Right renal pelvis (tissue), 4 donors: ENCODE data around the gene DGKB. TPM values are rescaled to one million over a fixed set of nuclear protein-coding genes. Genes with fewer than 3 reads are reported as not detected.

Source experiments
- DNase-seq, 4 donors: peaks; one replicate each; pipeline ENCODE4 v3.0.0-alpha.2; 2013; ENCODE audit warnings: low read depth in 4 of 4, low spot score in 3 of 4, missing footprints in 1 of 4
- polyA plus RNA-seq, 4 donors: library from polyadenylated mRNA; unstranded; fragments of 120-200 nt; gene quantifications; one replicate each; pipeline ENCODE4 v1.2.1, GENCODE V29; 2013; ENCODE audit not compliant: insufficient read length in 4 of 4

Gene DGKB
- polyA plus RNA-seq = 1 to 10 TPM; 2.8 to 3.4 (median 3.1) TPM

GRCh38 chr7:14902589-14903067, at the start of gene DGKB:
DGKB (minus strand) TSS chr7:14902751.
- peak in 3 of 4 donors; percentile 18 to 37 (median 32) for DNase-seq

GRCh38 chr7:14950013-14950412, 47.5 kb upstream of the DGKB start:
- DNase-seq = no peak

DNA sequence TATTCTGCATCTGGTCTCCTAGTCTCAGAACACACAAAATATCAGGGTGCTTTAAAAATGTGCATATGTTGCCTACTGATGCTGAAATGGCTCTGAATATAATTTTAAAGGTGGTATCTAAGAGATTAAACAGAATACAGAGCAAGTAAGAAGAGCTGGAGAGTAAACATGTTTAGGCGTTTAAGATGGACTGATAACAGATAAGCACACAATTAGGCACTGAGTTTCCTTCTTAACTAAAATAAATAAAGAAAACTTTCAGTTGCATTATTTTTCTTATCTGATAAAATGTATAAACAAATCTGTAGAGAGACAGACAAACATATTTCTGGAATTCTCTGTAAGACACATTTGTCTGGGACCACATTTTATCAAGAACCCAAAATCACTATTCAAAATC, 35.6 kb upstream of the DGKB start:
- DNase-seq = no peak

DNA sequence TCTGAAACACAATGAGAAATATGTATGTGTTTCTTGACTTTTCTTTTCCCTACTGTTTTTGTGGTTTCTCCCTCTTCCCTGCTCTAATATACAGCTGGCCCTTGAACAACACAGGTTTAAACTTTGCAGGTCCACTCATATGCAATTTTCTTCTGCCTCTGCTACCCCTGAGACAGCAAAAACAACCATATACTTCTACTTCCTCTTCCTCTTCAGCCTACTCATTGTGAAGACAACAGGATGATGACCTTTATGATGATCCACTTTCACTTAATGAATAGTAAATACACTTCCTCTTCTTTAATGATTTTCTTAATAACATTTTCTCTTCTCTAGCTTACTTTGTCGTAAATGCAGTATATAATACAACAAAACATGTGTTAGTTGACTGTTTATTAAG, 35.0 kb upstream of the DGKB start:
- DNase-seq = no peak

- peak; percentile 31 to 67 (median 60) for DNase-seq
These were observed 34.0 kb upstream of the DGKB start for GRCh38 chr7:14936554-14936953.

DNA sequence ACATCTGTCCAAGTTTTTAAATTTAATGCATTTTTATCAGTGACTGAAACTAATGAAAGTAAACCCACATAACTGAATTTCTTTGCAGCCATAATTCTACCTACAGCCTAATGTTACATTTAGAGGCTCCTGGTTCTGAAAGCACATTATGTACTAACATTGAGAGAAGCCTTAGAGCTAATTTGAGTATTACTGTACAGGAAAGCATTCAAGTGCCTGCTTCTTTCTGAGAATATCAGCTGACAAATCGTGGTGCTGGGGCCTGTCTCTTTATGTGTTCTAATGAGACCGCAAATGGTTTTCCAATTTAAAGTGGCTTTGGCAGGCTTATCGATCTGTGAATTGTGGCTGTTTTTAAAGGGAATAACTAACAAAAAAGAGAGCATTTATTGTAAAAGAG, 32.3 kb upstream of the DGKB start:
- DNase-seq = no peak

DNA sequence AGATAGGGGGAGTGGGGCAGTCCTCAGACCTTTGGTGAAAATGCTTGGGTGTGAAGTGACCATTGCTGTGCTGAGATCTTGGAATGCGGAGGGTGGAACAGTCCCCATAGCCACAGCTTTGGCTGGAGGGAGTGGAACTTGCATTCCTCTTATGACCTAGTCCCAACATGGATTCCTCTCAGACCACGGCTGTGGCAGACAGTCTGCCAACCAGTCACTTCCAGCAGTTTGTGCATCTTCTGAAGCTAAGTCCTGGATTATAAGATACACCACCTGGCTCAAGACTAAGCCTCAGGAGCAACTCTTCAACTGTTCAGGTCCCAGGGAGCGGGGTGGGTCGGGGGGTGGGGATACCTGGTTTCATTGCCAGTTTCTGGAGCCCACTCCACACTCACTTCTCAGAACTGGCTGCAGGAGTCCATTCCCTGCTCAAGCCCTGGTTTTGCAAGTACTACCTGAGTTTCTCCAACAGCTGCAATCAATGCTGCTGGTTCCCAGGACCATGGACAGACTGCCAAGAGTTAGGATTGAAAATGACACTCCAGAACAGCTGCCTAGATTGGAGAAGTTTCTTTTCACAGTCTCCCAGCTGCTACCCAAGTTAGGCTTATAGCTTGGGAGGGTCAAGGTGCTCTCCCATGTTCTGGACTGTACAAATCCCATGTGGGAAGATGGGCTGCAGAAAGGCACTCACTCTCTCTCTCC, 29.1 kb upstream of the DGKB start:
- no peak for DNase-seq

DNA sequence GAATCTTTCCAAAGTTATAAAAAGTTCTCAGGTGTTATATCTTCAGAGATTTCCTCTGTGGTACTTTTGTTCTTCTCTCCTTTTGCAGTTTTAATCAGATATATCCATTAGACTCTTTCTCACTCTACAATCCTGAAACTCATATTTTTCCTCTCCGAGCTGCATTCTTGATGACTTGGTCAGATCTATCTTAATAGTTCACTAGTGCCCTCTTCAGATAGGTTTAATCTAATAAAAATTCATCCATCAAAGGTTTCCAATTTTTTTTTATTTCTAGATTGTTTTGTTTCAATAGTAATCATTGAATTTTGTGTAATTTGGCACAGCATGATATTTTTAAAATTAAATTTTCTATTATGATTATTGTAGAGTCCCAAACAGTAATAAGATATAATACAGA, 21.8 kb upstream of the DGKB start:
- no peak for DNase-seq

DNA sequence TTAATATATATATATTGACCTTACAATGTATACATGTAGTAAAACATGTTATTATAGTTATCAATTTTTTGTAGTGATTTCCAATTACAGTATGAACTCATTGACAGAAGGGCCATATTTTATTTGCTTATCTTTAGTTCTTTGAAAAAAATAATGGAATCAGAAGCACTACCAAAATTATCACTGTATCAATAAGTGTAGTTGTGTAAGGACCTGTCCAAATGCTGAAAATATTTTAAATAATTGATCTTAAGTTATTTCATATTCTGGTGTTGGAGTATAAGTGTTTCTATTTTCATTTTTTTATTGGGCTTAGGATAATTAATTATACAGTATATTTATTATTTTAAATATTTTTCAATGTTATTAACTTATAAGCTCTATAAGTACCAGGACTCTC, 8.5 kb upstream of the DGKB start:
- no peak for DNase-seq

DNA sequence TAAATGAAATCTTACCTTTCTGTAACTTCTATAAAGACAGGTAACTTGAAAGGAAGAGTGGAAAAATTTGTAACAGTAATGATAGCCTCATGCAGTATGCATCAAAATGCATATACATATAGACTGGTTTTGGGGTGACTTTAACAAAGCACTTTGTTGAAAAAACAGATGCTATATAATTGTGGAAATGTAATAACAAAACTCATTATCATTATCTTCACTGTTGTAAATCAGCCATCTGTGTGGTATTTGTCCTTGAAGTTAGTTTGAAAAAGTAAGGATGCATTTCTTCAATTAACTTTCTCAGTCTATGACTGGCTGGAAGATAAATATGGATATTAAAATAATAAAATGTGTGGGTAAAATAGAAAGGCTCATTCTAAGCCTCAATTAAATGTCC, 6.1 kb upstream of the DGKB start:
- no peak for DNase-seq

- DNase-seq = no peak
These were observed 3.2 kb upstream of the DGKB start for GRCh38 chr7:14905764-14906163.

DNA sequence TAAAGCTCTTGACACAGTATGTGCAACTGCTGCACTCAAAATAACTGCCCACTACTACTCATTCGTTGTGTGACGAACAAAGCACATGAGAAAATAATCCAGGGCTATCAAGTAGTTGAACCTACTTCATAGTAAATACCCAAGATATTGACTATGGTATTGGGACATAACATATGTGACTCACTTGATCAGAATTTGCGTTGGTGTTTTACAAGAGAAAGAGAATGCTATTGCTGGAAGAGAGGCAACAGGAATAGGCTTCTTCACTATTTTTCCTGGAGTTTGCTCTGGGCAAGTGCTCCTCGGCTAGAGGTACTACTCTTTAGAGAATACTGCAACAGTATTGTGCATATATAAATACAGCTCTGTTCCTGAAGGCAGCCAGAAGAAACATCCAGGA, 2.5 kb downstream of the DGKB start:
- no peak for DNase-seq

DNA sequence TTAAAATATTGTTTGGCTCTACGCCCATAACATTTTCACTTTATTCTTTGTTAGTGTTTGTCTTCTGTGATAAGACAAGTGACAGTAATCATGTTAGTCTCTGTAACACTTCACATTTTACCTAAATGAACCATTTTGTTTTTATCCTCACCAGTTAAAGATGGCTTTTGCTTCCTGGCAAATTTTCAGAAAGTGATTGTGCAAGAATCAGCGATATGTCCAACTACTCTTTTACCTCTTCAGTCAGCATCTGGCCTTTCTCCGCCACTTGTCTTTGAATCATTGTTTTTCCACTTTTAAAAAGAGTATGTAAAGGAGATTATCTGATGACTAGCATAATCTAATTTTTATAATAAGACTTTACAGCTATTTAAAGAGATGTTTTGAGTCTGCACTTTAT, 3.5 kb downstream of the DGKB start:
- no peak for DNase-seq

DNA sequence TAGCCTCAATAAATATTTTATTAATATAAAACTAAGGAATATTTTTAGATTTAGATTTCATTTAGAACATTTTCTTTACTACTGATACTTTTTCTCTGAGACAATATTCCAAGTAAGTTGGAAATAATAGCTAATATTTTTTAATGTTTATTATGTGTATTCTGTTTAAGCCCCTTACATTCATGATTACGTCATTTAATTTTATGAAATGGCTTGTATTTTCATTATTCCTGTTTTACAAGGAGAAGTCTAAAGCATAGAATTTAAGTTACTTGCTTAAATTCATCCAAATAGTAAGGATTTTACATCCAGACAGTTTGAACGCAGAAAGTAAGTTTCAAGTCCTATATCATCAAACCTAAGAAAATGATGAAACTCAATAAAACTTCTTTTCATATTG, 6.1 kb downstream of the DGKB start:
- DNase-seq = no peak

DNA sequence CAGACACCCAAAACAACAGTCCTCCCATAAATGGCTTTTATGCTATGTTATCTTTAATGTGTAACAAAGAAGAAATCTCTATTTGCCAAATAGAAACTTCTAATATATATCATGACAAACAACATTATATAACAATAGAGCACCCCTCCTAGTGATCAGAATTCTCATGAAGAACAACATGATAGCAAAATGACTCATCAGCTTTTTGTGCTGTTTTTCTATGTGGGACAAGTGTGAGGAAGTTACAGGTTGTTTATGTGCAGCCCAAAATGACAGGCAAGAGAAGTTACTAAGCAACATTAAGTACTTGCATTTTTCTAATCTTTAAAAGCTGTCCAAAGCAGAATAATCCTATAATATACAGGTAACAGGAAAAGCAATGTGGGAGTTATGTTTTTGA, 7.7 kb downstream of the DGKB start:
- DNase-seq = no peak

GRCh38 chr7:14892961-14893360, 9.6 kb downstream of the DGKB start:
- no peak for DNase-seq

DNA sequence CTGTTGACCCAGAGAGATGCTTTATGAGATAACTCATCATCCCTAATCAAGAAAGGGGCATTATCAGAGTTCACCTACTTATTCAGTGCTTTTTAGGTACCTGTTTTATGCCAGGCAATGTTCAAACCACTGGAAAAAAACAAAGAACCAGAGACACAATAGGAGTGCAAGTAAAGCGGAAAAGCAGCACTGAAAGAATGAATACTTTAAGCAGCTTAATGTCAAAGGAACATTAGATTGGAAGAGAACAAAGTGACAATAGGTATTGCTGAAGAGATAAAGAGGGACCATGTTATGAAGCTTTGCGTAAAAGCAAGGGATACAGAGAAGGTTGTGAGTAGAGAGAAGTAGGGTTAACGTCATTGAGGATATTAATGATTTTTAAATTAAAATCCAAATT, 11.3 kb downstream of the DGKB start:
- no peak for DNase-seq

- DNase-seq = no peak
These were observed 13.6 kb downstream of the DGKB start for GRCh38 chr7:14888962-14889361.

DNA sequence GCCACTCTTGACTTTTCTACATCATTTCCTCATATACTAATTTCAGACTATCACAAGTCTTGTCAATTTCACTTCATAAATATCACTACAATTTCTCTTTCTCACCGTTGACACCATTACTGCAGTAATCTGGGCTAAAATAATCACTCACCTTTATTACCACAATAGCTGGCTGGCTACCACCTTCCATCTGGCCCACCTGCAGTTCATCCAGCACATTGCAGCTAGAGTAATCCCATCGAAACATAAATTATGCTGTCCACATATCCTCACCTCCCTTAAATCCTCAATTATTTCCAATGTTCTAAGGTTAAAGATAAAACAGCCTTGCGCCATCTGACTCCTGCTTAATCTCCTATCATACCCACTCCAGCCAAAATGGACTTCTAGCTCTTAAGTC, 16.0 kb downstream of the DGKB start:
- DNase-seq = no peak

- DNase-seq = no peak
These were observed 26.5 kb downstream of the DGKB start for GRCh38 chr7:14875941-14876587.

GRCh38 chr7:14871880-14872279, 30.7 kb downstream of the DGKB start:
- DNase-seq = no peak

- DNase-seq = no peak
These were observed 32.2 kb downstream of the DGKB start for GRCh38 chr7:14870394-14870793.
